CD14-positive monocyte (primary cell): ENCODE measurements around the gene MTMR10. TPM values are rescaled to one million over a fixed set of nuclear protein-coding genes. Genes with fewer than 3 reads are reported as not detected.

Experiments used
- DNase-seq, 3 donors: peaks; one replicate each; pipeline ENCODE4 v3.0.0-alpha.2; 2011 to 2022
- H2AFZ ChIP-seq: 2 replicates; pipeline ENCODE4 v1.6.0; 2012; ENCODE audit warnings: mild to moderate bottlenecking, low read depth, low read length, inconsistent platforms; ENCODE audit not compliant: insufficient read depth, poor library complexity, severe bottlenecking
- H3K27ac ChIP-seq, 2 donors: 1 replicate in 1 of 2; 2 replicates in 1 of 2; pipeline ENCODE4 v1.5.1; 2012 to 2013; ENCODE audit warnings: low read length in 2 of 2, control low read depth in 1 of 2, inconsistent platforms in 1 of 2, low read depth in 1 of 2, mild to moderate bottlenecking in 1 of 2
- H3K27me3 ChIP-seq, 2 donors: one replicate each; pipeline versions ENCODE4 v1.6.0 to v1.6.1; 2011 to 2013; ENCODE audit warnings: low read length in 2 of 2; ENCODE audit not compliant: control insufficient read depth in 2 of 2, insufficient read depth in 2 of 2
- H3K36me3 ChIP-seq, 2 donors: replicated peaks in 1 of 2; 1 replicate in 1 of 2; 2 replicates in 1 of 2; pipeline versions ENCODE4 v1.5.1 to v1.6.1; 2012 to 2013; ENCODE audit warnings: low read length in 2 of 2, control low read depth in 1 of 2, inconsistent platforms in 1 of 2, mild to moderate bottlenecking in 1 of 2; ENCODE audit not compliant: insufficient read depth in 2 of 2, control insufficient read depth in 1 of 2
- H3K4me1 ChIP-seq, 2 donors: 1 replicate in 1 of 2; 2 replicates in 1 of 2; pipeline versions ENCODE4 v1.5.1 to v1.6.1; 2012 to 2013; ENCODE audit warnings: low read length in 2 of 2, control low read depth in 1 of 2, inconsistent platforms in 1 of 2, mild to moderate bottlenecking in 1 of 2, moderate library complexity in 1 of 2; ENCODE audit not compliant: insufficient read depth in 2 of 2, control insufficient read depth in 1 of 2
- H3K4me2 ChIP-seq: replicated peaks from 2 replicates; pipeline ENCODE3; 2012; ENCODE audit warnings: low read length, moderate library complexity, mild to moderate bottlenecking; ENCODE audit not compliant: poor library complexity, severe bottlenecking; ENCODE audit errors: extremely low read depth
- H3K4me3 ChIP-seq, 3 experiments: fragments of 200-600 bp in 1 of 3; sonication (generic) in 1 of 3; replicated peaks in 1 of 3; 1 replicate in 2 of 3; 2 replicates in 1 of 3; pipeline ENCODE4 v1.5.1; 2011 to 2013; ENCODE audit warnings: low read length in 3 of 3, mild to moderate bottlenecking in 3 of 3, control low read depth in 2 of 3, low read depth in 2 of 3, inconsistent platforms in 1 of 3, moderate library complexity in 1 of 3
- H3K79me2 ChIP-seq: 2 replicates; pipeline ENCODE4 v1.6.0; 2012; ENCODE audit warnings: mild to moderate bottlenecking, control low read depth, inconsistent platforms, low read length, moderate library complexity; ENCODE audit not compliant: insufficient read depth
- H3K9ac ChIP-seq: 2 replicates; pipeline ENCODE4 v1.6.0; 2017; ENCODE audit warnings: low read length, mild to moderate bottlenecking; ENCODE audit not compliant: insufficient read depth, poor library complexity, severe bottlenecking
- H3K9me3 ChIP-seq, 2 donors: replicated peaks in 1 of 2; 1 replicate in 1 of 2; 2 replicates in 1 of 2; pipeline versions ENCODE4 v1.5.1 to v1.6.1; 2012 to 2013; ENCODE audit warnings: low read length in 2 of 2, control low read depth in 1 of 2; ENCODE audit not compliant: control insufficient read depth in 1 of 2, insufficient read depth in 1 of 2
- H4K20me1 ChIP-seq: 2 replicates; pipeline ENCODE4 v1.6.0; 2012; ENCODE audit warnings: mild to moderate bottlenecking, low read length, control low read depth, moderate library complexity; ENCODE audit not compliant: insufficient read depth
- H3K27ac Mint-ChIP-seq, 7 donors: one replicate each; pipeline ENCODE4 v1.8.0; 2020; ENCODE audit warnings: mild to moderate bottlenecking in 7 of 7, mixed read lengths in 7 of 7, moderate library complexity in 6 of 7, inconsistent platforms in 2 of 7
- H3K27me3 Mint-ChIP-seq, 3 donors: one replicate each; pipeline ENCODE4 v1.8.0; 2021 to 2022; ENCODE audit warnings: low read depth in 3 of 3, mild to moderate bottlenecking in 3 of 3, mixed read lengths in 3 of 3, moderate library complexity in 3 of 3, inconsistent platforms in 1 of 3
- H3K36me3 Mint-ChIP-seq, 2 donors: one replicate each; pipeline ENCODE4 v1.8.0; 2020; ENCODE audit warnings: mixed read lengths in 2 of 2, inconsistent platforms in 1 of 2, mild to moderate bottlenecking in 1 of 2
- H3K4me1 Mint-ChIP-seq: one replicate; pipeline ENCODE4 v1.8.0; 2020; ENCODE audit warnings: mild to moderate bottlenecking, mixed read lengths
- H3K4me3 Mint-ChIP-seq, 2 donors: one replicate each; pipeline ENCODE4 v1.8.0; 2020; ENCODE audit warnings: mild to moderate bottlenecking in 2 of 2, mixed read lengths in 2 of 2, moderate library complexity in 1 of 2
- H3K9me3 Mint-ChIP-seq, 7 donors: one replicate each; pipeline ENCODE4 v1.8.0; 2020 to 2022; ENCODE audit warnings: mixed read lengths in 7 of 7, mild to moderate bottlenecking in 6 of 7, moderate library complexity in 6 of 7, inconsistent platforms in 2 of 7
- CTCF ChIP-seq: fragments of 200-600 bp; IDR thresholded peaks from one replicate; pipeline ENCODE4 v1.8.0; 2022; ENCODE audit warnings: antibody characterized with exemption, mild to moderate bottlenecking
- WGBS: methylation state at CpG from one replicate; pipeline ENCODE4 v1.1.5; 2013; ENCODE audit warnings: missing lambda C conversion rate; ENCODE audit not compliant: insufficient coverage; 5-methylcytosine and 5-hydroxymethylcytosine counted together
- intact Hi-C, 2 donors: fragments of 100-400 bp; cut with micrococcal nuclease; formaldehyde crosslinking; loops; one replicate each; pipeline versions ENCODE4 v1.15.0 to v1.15.1; 2023
- polyA plus RNA-seq, 3 donors: library from polyadenylated mRNA; depleted of rRNA in 1 of 3; unstranded in 2 of 3; stranded (reverse) in 1 of 3; fragments of 300-500 nt in 2 of 3; fragments of >200 nt in 1 of 3; fragmentation: Illumina TruSeq in 2 of 3; gene quantifications; 1 replicate in 2 of 3; 2 replicates in 1 of 3; pipeline ENCODE4 v1.2.3, GENCODE V29; 2012 to 2021

MTMR10 gene
- polyA plus RNA-seq, 3 donors = 8.7 to 23.3 (median 15.9) TPM

- peaks cover 16% of the 10 kb centered on the region for H3K4me1 Mint-ChIP-seq
- WGBS = 100% methylated on average over 1 of the region's 2 CpGs
- Histone ChIP-seq H3K9ac (no peak overlapping the region), H3K4me3 (no peak overlapping the region), H4K20me1 (no peaks in the 10 kb centered on the region), H3K36me3 (no peaks in the 10 kb centered on the region), H3K27ac (no peak overlapping the region), H3K9me3 (peaks cover 9 to 11% of the 10 kb centered on the region in 2 donors), H3K79me2 (no peaks in the 10 kb centered on the region), H3K4me2 (no peak overlapping the region), H3K4me1 (peaks cover 10 to 13% of the 10 kb centered on the region in 2 donors), H3K27me3 (no peaks in the 10 kb centered on the region), H2AFZ (peak overlapping the region; percentile 48)
- peak in 2 of 3 donors; percentile 12 to 15 for DNase-seq
- no peaks in the 10 kb centered on the region for H3K27me3 Mint-ChIP-seq
- peaks cover 9 to 17% (median 14%) of the 10 kb centered on the region in 7 donors for H3K9me3 Mint-ChIP-seq
- peak overlapping the region in 2 of 7 donors; percentile 21 to 47 for H3K27ac Mint-ChIP-seq
- H3K36me3 Mint-ChIP-seq = no peaks in the 10 kb centered on the region
- intact Hi-C loops = no loop called here
- H3K4me3 Mint-ChIP-seq = no peak overlapping the region
- TF ChIP-seq CTCF = no peak
Measured at GRCh38 chr15:31013863-31014607, 22.6 kb upstream of the MTMR10 start.

- no peak overlapping the region for H2AFZ ChIP-seq
- no peaks in the 10 kb centered on the region for H3K27me3 ChIP-seq
- H3K4me3 ChIP-seq = no peak overlapping the region
- no peaks in the 10 kb centered on the region for H3K36me3 ChIP-seq
- no peak overlapping the region for H3K4me2 ChIP-seq
- H3K27me3 Mint-ChIP-seq = no peaks in the 10 kb centered on the region
- no peaks in the 10 kb centered on the region for H3K79me2 ChIP-seq
- no peak overlapping the region for H3K4me3 Mint-ChIP-seq
- H3K27ac Mint-ChIP-seq = no peak overlapping the region
- H3K4me1 ChIP-seq = peaks cover 10 to 13% of the 10 kb centered on the region in 2 donors
- no peak for TF ChIP-seq CTCF
- no peak overlapping the region for H3K9ac ChIP-seq
- WGBS = no CpG with 5 or more reads among the region's 2 CpGs
- peaks cover 9 to 17% (median 14%) of the 10 kb centered on the region in 7 donors for H3K9me3 Mint-ChIP-seq
- no peaks in the 10 kb centered on the region for H3K36me3 Mint-ChIP-seq
- DNase-seq = no peak
- peaks cover 9 to 11% of the 10 kb centered on the region in 2 donors for H3K9me3 ChIP-seq
- intact Hi-C loops = no loop called here
- H4K20me1 ChIP-seq = no peaks in the 10 kb centered on the region
- no peak overlapping the region for H3K27ac ChIP-seq
- H3K4me1 Mint-ChIP-seq = peaks cover 16% of the 10 kb centered on the region
Measured at GRCh38 chr15:31012455-31012854, 21.0 kb upstream of the MTMR10 start.
